ENCODE measurements around the gene GCG. TPM values are rescaled to one million over a fixed set of nuclear protein-coding genes. Genes with fewer than 3 reads are reported as not detected.

The GCG gene
- total and polyA plus RNA-seq, 2 experiments from 2014 or later, result not detected

DNA sequence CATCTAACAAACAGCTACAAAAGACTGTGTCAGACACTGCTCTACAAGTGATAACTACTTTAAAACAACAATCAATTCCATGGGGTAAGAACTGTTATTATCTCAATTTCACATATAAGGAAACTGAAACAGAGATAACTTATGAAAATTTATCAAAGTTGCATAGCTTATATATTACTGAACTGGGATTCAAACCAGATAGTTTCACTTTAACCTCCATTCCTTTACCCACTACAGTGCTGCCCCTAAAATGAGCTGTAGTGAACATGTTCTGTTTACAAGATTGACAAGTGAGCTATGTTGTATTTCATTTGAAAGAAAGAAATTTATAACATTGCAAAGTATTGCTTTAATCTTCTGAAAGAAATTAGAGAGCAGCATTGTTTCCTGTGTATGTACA is 14.1 kb upstream of the GCG start:
- Histone ChIP-seq H3K27ac (no peak overlapping the region), H3K4me3 (no peak overlapping the region), H3K27me3 (no peaks in the 10 kb centered on the region), H3K4me1 (ENCODE audit: low read depth) (no peaks in the 10 kb centered on the region), H3K9me3 (ENCODE audit: low read depth) (no peaks in the 10 kb centered on the region), H3K36me3 (no peaks in the 10 kb centered on the region)
- DNase-seq (ENCODE audit: low read depth in 1 of 2, low spot score in 1 of 2), result no peak
- TF ChIP-seq, protein P1, sequence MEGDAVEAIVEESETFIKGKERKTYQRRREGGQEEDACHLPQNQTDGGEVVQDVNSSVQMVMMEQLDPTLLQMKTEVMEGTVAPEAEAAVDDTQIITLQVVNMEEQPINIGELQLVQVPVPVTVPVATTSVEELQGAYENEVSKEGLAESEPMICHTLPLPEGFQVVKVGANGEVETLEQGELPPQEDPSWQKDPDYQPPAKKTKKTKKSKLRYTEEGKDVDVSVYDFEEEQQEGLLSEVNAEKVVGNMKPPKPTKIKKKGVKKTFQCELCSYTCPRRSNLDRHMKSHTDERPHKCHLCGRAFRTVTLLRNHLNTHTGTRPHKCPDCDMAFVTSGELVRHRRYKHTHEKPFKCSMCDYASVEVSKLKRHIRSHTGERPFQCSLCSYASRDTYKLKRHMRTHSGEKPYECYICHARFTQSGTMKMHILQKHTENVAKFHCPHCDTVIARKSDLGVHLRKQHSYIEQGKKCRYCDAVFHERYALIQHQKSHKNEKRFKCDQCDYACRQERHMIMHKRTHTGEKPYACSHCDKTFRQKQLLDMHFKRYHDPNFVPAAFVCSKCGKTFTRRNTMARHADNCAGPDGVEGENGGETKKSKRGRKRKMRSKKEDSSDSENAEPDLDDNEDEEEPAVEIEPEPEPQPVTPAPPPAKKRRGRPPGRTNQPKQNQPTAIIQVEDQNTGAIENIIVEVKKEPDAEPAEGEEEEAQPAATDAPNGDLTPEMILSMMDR (IDR thresholded peaks at IDR 0.05; ENCODE audit: low read depth, low read length), result no peak

DNA sequence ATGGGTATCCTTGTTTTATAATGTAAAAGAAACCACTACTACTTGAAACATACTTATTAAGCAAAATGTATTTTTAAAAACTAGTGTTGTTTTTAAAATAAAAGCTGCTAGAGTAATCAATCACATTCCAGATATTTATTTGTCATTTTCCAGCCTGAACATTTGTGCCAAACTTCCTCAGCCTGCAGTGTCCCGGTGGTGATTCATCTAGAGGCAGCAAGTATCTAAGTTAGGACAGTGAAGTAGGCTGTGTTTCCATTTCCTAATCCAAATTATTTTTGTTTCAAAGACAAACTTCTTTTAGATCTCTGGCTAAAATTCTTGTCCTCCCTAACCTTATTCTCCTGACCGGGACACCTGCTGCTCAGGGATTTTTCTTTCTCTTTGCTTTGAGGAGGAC is 12.8 kb upstream of the GCG start:
- H3K36me3 ChIP-seq, result no peaks in the 10 kb centered on the region
- no peaks in the 10 kb centered on the region for H3K4me1 ChIP-seq (ENCODE audit: low read depth)
- H3K9me3 ChIP-seq (ENCODE audit: low read depth), result no peaks in the 10 kb centered on the region
- H3K4me3 ChIP-seq, result no peak overlapping the region
- H3K27ac ChIP-seq, result no peak overlapping the region
- TF ChIP-seq, protein P1 (IDR thresholded peaks at IDR 0.05; ENCODE audit: low read depth, low read length), result no peak
- DNase-seq (ENCODE audit: low read depth in 1 of 2, low spot score in 1 of 2), result no peak
- H3K27me3 ChIP-seq, result no peaks in the 10 kb centered on the region

DNA sequence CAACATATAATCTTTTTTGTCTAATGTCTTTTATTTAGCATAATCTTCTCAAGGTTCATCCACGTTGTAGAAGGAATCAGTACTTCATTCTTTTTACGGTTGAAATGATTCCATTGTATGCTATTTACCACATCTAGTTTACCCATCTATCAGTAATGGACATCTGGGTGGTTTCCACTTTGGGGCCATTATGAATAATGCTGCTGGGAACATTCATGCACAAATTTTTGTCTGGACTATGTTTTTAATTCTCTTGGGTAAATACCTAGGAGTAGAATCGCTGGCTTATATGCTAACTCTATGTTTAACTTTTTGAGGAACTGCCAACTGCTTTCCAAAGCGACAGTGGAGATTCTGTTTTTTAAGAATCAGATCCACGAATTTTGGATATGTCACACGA is 7.4 kb upstream of the GCG start:
- H3K4me1 ChIP-seq (ENCODE audit: low read depth), result no peaks in the 10 kb centered on the region
- H3K27me3 ChIP-seq, result no peaks in the 10 kb centered on the region
- TF ChIP-seq, protein P1 (IDR thresholded peaks at IDR 0.05; ENCODE audit: low read depth, low read length), result no peak
- no peaks in the 10 kb centered on the region for H3K9me3 ChIP-seq (ENCODE audit: low read depth)
- DNase-seq (ENCODE audit: low read depth in 1 of 2, low spot score in 1 of 2), result no peak
- H3K36me3 ChIP-seq, result no peaks in the 10 kb centered on the region
- H3K4me3 ChIP-seq, result no peak overlapping the region
- H3K27ac ChIP-seq, result no peak overlapping the region

DNA sequence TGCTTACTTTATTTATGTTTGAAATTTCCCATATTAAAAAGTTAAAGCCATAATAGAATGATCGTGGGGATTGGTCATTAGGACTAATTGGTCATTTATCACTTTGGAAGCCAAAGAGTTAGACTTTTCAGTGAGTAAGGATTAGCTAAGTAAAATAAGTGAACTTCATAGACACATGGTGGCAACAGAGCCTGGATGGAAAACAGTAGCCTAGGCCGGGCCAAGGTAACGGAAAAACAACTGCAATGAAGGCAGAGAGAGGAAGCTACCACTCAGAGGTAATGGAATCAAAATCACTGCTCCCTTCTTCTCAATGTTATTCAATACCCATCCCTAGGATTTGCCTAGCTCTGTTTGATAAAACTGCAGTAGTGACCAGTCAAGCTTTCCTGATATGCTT is 4.1 kb upstream of the GCG start:
- TF ChIP-seq, protein P1 (IDR thresholded peaks at IDR 0.05; ENCODE audit: low read depth, low read length), result no peak
- no peaks in the 10 kb centered on the region for H3K27me3 ChIP-seq
- no peak for DNase-seq (ENCODE audit: low read depth in 1 of 2, low spot score in 1 of 2)
- no peaks in the 10 kb centered on the region for H3K9me3 ChIP-seq (ENCODE audit: low read depth)
- H3K27ac ChIP-seq, result no peak overlapping the region
- H3K4me1 ChIP-seq (ENCODE audit: low read depth), result no peaks in the 10 kb centered on the region
- no peak overlapping the region for H3K4me3 ChIP-seq
- no peaks in the 10 kb centered on the region for H3K36me3 ChIP-seq

DNA sequence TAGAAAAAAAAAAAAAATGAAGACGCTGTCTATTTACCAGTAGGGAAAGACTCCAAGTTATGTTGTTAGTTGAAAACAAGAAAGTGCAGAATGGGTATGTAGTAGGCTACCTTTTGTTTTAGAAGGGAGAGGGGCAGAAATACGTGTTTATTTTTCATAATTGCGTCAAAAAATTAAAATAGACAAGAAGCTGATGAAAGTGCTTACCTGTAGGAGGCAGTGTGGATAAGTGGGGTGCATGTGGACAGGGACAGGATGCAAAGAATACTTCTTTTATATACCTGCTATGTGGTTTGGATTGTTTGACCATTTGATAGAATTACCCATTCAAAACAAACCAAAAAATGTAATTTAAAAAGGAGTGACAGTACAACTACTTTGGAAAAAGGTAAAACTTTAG is 3.0 kb upstream of the GCG start:
- no peaks in the 10 kb centered on the region for H3K36me3 ChIP-seq
- no peak for DNase-seq (ENCODE audit: low read depth in 1 of 2, low spot score in 1 of 2)
- H3K4me3 ChIP-seq, result no peak overlapping the region
- H3K4me1 ChIP-seq (ENCODE audit: low read depth), result no peaks in the 10 kb centered on the region
- no peaks in the 10 kb centered on the region for H3K9me3 ChIP-seq (ENCODE audit: low read depth)
- H3K27ac ChIP-seq, result no peak overlapping the region
- TF ChIP-seq, protein P1 (IDR thresholded peaks at IDR 0.05; ENCODE audit: low read depth, low read length), result no peak
- H3K27me3 ChIP-seq, result no peaks in the 10 kb centered on the region

Data from cardiac muscle cell (in vitro differentiated cells and primary cell).